ENCODE data around the gene KCNK10.

Gene KCNK10

DNA sequence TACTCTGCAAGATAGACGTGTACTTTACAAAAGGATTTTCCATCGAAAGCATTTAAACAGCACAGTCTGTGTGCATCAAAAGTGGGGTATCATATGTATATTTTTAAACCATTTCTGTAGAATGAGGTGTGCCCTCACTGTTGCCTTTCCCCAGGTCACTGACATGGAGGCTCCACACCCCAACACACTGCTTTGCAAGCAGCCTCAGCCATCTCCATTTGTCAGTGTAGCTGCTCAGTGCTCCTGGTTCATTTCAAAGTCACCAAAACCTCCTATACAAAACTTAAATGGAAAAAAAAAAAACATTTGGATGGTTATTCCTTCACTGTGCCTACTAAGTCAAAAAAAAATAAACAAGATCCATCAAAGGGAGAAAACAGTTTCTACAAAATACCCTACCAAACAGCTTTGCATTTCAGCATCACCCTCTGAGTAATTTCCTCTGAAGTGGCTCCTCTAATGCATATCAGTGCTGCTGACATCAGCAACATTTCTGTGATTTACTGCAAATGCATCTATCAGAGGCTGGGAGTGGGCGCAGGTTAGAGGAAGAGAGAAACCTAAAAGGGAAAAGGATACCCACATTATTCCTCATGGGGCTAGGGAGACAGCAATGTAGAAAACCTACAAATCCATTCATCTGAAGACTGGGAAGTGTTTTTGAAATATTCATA is 46.0 kb downstream of the KCNK10 start:
- TF ChIP-seq, protein P1, sequence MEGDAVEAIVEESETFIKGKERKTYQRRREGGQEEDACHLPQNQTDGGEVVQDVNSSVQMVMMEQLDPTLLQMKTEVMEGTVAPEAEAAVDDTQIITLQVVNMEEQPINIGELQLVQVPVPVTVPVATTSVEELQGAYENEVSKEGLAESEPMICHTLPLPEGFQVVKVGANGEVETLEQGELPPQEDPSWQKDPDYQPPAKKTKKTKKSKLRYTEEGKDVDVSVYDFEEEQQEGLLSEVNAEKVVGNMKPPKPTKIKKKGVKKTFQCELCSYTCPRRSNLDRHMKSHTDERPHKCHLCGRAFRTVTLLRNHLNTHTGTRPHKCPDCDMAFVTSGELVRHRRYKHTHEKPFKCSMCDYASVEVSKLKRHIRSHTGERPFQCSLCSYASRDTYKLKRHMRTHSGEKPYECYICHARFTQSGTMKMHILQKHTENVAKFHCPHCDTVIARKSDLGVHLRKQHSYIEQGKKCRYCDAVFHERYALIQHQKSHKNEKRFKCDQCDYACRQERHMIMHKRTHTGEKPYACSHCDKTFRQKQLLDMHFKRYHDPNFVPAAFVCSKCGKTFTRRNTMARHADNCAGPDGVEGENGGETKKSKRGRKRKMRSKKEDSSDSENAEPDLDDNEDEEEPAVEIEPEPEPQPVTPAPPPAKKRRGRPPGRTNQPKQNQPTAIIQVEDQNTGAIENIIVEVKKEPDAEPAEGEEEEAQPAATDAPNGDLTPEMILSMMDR (IDR thresholded peaks at IDR 0.05; ENCODE audit: low read depth, low read length) = no peak
- H3K4me3 ChIP-seq (replicated peaks in 1 of 2; ENCODE audit: low read depth in 2 of 2, low read length in 2 of 2) = no peak overlapping the region
- DNase-seq (ENCODE audit: low read depth in 2 of 2) = no peak

GRCh38 chr14:88272390-88273269 is 50.4 kb downstream of the KCNK10 start:
- TF ChIP-seq, protein P1 (IDR thresholded peaks at IDR 0.05; ENCODE audit: low read depth, low read length) = no peak
- no peak for DNase-seq (ENCODE audit: low read depth in 2 of 2)
- no peak overlapping the region for H3K4me3 ChIP-seq (replicated peaks in 1 of 2; ENCODE audit: low read depth in 2 of 2, low read length in 2 of 2)

DNA sequence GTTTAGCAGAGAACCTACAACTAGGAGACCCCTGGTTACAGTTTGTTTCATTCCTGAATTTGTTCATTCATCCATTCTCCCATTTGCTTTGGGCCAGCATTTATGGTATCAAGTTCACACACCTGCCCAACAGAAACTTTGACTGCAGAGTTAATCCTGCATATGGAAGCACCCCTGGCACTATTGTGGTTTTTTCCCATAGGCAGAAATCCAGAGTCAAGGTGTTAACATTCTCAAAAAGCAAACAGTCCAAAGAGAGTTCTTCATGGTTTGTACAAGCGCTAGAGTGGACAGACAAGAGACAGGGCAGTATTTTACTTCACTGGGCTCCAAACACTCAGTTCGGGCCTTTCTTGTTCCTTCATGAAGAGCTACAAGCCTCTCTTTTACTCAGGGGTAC is 51.9 kb downstream of the KCNK10 start:
- TF ChIP-seq, protein P1 (IDR thresholded peaks at IDR 0.05; ENCODE audit: low read depth, low read length) = no peak
- no peak for DNase-seq (ENCODE audit: low read depth in 2 of 2)
- H3K4me3 ChIP-seq (replicated peaks in 1 of 2; ENCODE audit: low read depth in 2 of 2, low read length in 2 of 2) = no peak overlapping the region

DNA sequence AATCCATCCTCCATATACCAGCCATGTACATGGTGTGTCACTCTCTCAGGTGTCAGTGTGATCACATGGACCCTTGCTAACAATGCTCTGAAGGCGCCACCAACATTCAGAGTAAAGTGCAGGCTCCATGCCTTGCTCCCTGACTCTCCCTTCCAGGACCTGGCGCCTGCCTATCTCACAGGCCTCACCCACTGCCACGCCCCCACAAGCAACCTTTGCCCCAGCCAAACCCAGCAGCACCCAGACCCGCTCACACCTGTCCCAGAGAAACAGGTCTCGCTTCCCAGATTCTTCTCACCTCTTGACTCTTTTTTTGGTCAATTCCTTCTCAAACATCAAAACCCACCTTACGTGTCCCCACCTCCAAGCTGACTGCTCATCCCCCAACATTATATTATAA is 52.3 kb downstream of the KCNK10 start:
- DNase-seq (ENCODE audit: low read depth in 2 of 2) = no peak
- H3K4me3 ChIP-seq (replicated peaks in 1 of 2; ENCODE audit: low read depth in 2 of 2, low read length in 2 of 2) = no peak overlapping the region
- TF ChIP-seq, protein P1 (IDR thresholded peaks at IDR 0.05; ENCODE audit: low read depth, low read length) = no peak

DNA sequence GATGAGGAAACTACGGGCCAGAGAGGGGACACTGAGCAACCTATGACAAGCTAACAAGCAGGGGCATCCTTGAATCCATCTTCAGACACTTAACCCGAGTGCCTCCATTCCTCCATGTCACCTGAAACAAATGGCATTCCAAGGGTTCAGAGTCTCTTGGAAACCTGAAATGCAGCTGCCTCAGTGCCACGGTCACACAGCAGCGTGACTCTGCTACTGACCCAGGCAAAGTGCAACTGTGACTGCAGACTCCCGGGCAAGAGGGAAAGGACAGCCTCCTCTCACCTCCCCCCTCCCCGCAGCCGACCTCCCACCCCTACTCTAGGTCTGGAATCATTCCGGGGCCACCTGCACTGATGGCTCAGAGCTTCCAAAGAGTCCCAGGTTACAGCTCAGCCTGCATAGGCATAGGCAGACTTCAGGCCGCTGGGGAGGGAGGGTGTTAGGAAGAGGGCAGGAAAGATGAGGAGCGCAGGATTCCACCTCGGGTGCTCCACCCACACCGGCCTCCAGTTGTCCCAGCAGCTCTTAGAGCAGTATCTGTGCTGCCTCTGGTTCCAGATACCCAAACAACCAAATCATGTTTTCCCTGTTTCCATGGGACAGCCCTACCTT is 53.2 kb downstream of the KCNK10 start:
- TF ChIP-seq, protein P1 (IDR thresholded peaks at IDR 0.05; ENCODE audit: low read depth, low read length) = no peak
- DNase-seq (ENCODE audit: low read depth in 2 of 2) = no peak
- H3K4me3 ChIP-seq (replicated peaks in 1 of 2; ENCODE audit: low read depth in 2 of 2, low read length in 2 of 2) = no peak overlapping the region

DNA sequence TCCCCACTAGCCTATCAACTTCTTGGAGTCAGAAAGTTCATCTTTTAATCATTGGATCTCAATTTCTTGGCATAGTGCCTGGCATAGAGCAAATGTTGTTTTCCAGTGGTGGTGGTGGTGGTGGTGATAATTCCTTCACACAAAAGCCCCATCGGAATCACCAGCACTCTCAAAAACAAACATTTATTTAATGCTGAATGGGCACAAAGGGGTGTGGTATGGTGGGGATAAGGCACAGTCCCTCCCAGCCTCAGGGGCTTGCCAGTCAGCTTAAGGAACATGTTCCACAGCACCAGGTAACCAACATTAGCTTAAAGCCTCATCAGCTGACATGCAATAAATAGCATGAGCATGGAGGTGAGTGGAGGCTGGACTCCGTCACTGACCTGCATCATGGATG is 56.6 kb downstream of the KCNK10 start:
- TF ChIP-seq, protein P1 (IDR thresholded peaks at IDR 0.05; ENCODE audit: low read depth, low read length) = no peak
- H3K4me3 ChIP-seq (replicated peaks in 1 of 2; ENCODE audit: low read depth in 2 of 2, low read length in 2 of 2) = no peak overlapping the region
- DNase-seq (ENCODE audit: low read depth in 2 of 2) = no peak

Measured in cardiac fibroblast (primary cell).